CD4-positive, alpha-beta T cell (primary cell): Measurements from ENCODE around the gene PTPRD. TPM values are rescaled to one million over a fixed set of nuclear protein-coding genes. Genes with fewer than 3 reads are reported as not detected.

ENCODE experiments used
- ATAC-seq: fragments of 200-7000 bp; cut with Tn5 transposase; one replicate; pipeline ENCODE4 v1.10.0; 2022; ENCODE audit warnings: mild to moderate bottlenecking; ENCODE audit not compliant: poor library complexity
- CTCF ChIA-PET: fragments of 350-600 bp; sonication (Branson Sonifier 250); formaldehyde crosslinking; loops from one replicate; lab custom pipeline; 2021; ENCODE audit warnings: antibody characterized with exemption, inconsistent platforms; lab: Charles Lee
- POLR2A ChIA-PET: fragments of 350-600 bp; sonication (Branson Sonifier 250); formaldehyde crosslinking; loops from one replicate; lab custom pipeline; 2021; ENCODE audit warnings: antibody characterized with exemption, inconsistent platforms; lab: Charles Lee
- DNase-seq, 14 experiments: peaks; one replicate each; pipeline ENCODE4 v3.0.0-alpha.2; 2013 to 2020; ENCODE audit warnings: mixed read lengths in 2 of 14
- H3K27ac ChIP-seq, 2 donors: one replicate each; pipeline versions ENCODE4 v1.5.1 to v1.7.0; 2013; ENCODE audit warnings: low read length in 2 of 2, low read depth in 1 of 2, mild to moderate bottlenecking in 1 of 2
- H3K27me3 ChIP-seq, 2 experiments: 1 replicate in 1 of 2; 2 replicates in 1 of 2; pipeline versions ENCODE4 v1.6.1 to v1.7.0; 2013; ENCODE audit warnings: low read length in 2 of 2, control low read depth in 1 of 2, mild to moderate bottlenecking in 1 of 2, moderate library complexity in 1 of 2; ENCODE audit not compliant: insufficient read depth in 2 of 2, control insufficient read depth in 1 of 2
- H3K36me3 ChIP-seq: one replicate; pipeline ENCODE4 v1.6.1; 2013; ENCODE audit warnings: low read length, control low read depth; ENCODE audit not compliant: insufficient read depth
- H3K4me1 ChIP-seq: one replicate; pipeline ENCODE4 v1.6.1; 2013; ENCODE audit warnings: low read length, control low read depth; ENCODE audit not compliant: insufficient read depth
- H3K4me3 ChIP-seq: one replicate; pipeline ENCODE4 v1.5.1; 2013; ENCODE audit warnings: mild to moderate bottlenecking, low read length, moderate library complexity
- H3K9me3 ChIP-seq, 2 experiments: 1 replicate in 1 of 2; 2 replicates in 1 of 2; pipeline versions ENCODE4 v1.6.1 to v1.7.0; 2013; ENCODE audit warnings: low read length in 2 of 2, mild to moderate bottlenecking in 2 of 2, control low read depth in 1 of 2, moderate library complexity in 1 of 2; ENCODE audit not compliant: control insufficient read depth in 1 of 2, insufficient read depth in 1 of 2
- H3K27ac Mint-ChIP-seq: one replicate; pipeline ENCODE4 v1.8.0; 2020; ENCODE audit warnings: mixed read lengths
- H3K27me3 Mint-ChIP-seq: one replicate; pipeline ENCODE4 v1.8.0; 2021; ENCODE audit warnings: mixed read lengths
- H3K36me3 Mint-ChIP-seq: one replicate; pipeline ENCODE4 v1.8.0; 2021; ENCODE audit warnings: low read depth, mixed read lengths
- H3K4me1 Mint-ChIP-seq: one replicate; pipeline ENCODE4 v1.8.0; 2021; ENCODE audit warnings: low read depth, mixed read lengths
- H3K4me3 Mint-ChIP-seq: one replicate; pipeline ENCODE4 v1.8.0; 2020; ENCODE audit warnings: mild to moderate bottlenecking, mixed read lengths
- H3K9me3 Mint-ChIP-seq: one replicate; pipeline ENCODE4 v1.8.0; 2020; ENCODE audit warnings: mixed read lengths
- intact Hi-C, 2 experiments: fragments of 100-400 bp; cut with DNase I in 1 of 2; cut with micrococcal nuclease in 1 of 2; formaldehyde crosslinking; loops; one replicate each; pipeline versions ENCODE4 v1.15.1 to v1.9.0; 2023 to 2025; cut with DNase I, micrococcal nuclease
- total RNA-seq, 174 experiments: library from RNA in 2 of 174; stranded (reverse) in 2 of 174; gene quantifications; one replicate each; pipeline ENCODE4 v1.2.3 and lab custom pipeline; 2021 to 2026
- TF ChIP-seq, protein P1 (sequence below): fragments of 200-600 bp; IDR thresholded peaks from one replicate; pipeline ENCODE4 v1.8.0; 2022; ENCODE audit warnings: antibody characterized with exemption, mild to moderate bottlenecking

Gene PTPRD
- total RNA-seq, 2 experiments from 2014 or later, result not detected

DNA sequence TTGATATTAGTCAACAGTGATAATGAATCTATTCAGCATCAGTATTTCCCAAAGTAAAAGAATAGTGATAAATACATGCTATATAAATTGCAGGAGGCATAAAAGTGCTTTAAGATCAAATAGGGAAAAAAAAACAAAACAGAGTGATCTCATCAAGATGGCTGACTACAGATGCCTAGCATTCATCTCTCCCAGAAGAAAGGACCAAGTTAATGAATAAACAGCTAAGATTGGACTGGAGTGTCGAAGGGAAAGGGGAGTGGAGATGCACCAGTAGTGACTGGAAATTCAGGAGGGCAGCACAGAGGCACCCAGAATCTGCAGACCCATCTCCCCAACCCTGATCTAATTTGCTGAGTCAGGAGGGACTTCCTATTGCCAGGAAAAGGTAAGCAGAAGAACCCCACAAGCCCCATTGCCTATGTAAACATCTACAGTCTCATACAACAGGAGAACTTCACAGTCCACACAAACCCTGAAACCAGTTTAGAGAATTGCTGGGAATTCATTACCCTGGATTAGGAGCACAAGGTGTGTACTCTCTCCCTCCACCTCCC, 699.4 kb downstream of the PTPRD start:
- intact Hi-C loops, result no loop called here
- Histone ChIP-seq H3K9me3 (peaks cover 6 to 9% of the 10 kb centered on the region in 2 experiments), H3K27ac (no peak overlapping the region), H3K4me1 (no peaks in the 10 kb centered on the region), H3K36me3 (no peaks in the 10 kb centered on the region), H3K27me3 (no peaks in the 10 kb centered on the region), H3K4me3 (no peak overlapping the region)
- DNase-seq, result no peak
- H3K36me3 Mint-ChIP-seq, result no peaks in the 10 kb centered on the region
- peaks cover 5% of the 10 kb centered on the region for H3K9me3 Mint-ChIP-seq
- no peak overlapping the region for H3K4me3 Mint-ChIP-seq
- POLR2A ChIA-PET, result no interaction called here
- CTCF ChIA-PET, result no interaction called here
- H3K27me3 Mint-ChIP-seq, result no peaks in the 10 kb centered on the region
- H3K27ac Mint-ChIP-seq, result no peak overlapping the region
- H3K4me1 Mint-ChIP-seq, result no peaks in the 10 kb centered on the region
- no peak for ATAC-seq
- TF ChIP-seq, protein P1, sequence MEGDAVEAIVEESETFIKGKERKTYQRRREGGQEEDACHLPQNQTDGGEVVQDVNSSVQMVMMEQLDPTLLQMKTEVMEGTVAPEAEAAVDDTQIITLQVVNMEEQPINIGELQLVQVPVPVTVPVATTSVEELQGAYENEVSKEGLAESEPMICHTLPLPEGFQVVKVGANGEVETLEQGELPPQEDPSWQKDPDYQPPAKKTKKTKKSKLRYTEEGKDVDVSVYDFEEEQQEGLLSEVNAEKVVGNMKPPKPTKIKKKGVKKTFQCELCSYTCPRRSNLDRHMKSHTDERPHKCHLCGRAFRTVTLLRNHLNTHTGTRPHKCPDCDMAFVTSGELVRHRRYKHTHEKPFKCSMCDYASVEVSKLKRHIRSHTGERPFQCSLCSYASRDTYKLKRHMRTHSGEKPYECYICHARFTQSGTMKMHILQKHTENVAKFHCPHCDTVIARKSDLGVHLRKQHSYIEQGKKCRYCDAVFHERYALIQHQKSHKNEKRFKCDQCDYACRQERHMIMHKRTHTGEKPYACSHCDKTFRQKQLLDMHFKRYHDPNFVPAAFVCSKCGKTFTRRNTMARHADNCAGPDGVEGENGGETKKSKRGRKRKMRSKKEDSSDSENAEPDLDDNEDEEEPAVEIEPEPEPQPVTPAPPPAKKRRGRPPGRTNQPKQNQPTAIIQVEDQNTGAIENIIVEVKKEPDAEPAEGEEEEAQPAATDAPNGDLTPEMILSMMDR, result no peak

DNA sequence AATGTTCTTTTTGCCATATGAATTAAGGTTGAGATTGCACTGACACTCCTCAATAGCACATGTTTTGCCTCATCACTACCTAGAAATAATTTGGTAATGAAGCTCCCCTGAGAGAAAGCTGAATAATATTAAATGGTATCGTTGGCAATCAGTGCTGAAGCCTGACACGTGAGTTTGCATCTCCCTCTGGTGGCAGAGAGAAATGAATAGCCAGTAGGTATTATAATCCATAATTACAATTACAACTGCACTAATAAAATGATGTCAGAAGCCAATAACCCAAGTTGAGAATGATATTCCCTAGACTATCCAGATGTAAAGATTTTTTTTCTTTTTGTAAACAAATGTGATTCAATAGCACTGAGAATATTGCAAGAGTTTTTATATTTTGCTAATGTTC, 700.3 kb downstream of the PTPRD start:
- TF ChIP-seq, protein P1, result no peak

DNA sequence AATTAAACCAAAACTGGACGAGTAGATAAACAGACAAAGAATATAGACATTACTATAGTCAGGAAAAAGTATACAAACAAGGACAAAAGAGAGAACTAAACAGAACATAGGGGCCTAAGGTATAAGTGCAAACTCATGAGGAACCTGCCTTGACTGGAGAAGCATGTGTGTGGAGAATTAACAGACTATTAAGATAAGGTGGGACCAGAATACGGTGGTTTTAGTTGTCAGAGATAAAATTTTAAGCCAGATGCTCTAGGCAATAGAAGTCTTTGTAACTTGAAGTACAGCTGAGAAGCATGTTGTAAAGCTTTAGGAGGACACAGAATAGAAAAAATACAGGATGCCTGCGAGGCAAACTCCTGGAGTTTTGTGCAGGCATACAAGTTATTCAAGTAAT, 707.1 kb downstream of the PTPRD start:
- Mint-ChIP-seq H3K4me3 (no peak overlapping the region), H3K27ac (no peak overlapping the region), H3K27me3 (no peaks in the 10 kb centered on the region), H3K9me3 (no peaks in the 10 kb centered on the region), H3K36me3 (no peaks in the 10 kb centered on the region), H3K4me1 (no peaks in the 10 kb centered on the region)
- no peaks in the 10 kb centered on the region for H3K36me3 ChIP-seq
- ATAC-seq (no peak), DNase-seq (no peak)
- H3K27me3 ChIP-seq, result no peaks in the 10 kb centered on the region
- CTCF ChIA-PET, result interaction anchor here (1.1 kb wide), 1 partner anchor 10 kb away, joined by 3 read pairs; no protein-coding TSS in a partner anchor
- no peak overlapping the region for H3K4me3 ChIP-seq
- POLR2A ChIA-PET, result no interaction called here
- no peaks in the 10 kb centered on the region for H3K9me3 ChIP-seq
- TF ChIP-seq, protein P1, result no peak
- H3K27ac ChIP-seq, result no peak overlapping the region
- H3K4me1 ChIP-seq, result no peaks in the 10 kb centered on the region
- intact Hi-C loops, result no loop called here

More for the DNA sequence above, 700.3 kb downstream of the PTPRD start:
- no peaks in the 10 kb centered on the region for H3K27me3 Mint-ChIP-seq
- no peak overlapping the region for H3K27ac ChIP-seq
- no peak overlapping the region for H3K4me3 Mint-ChIP-seq
- intact Hi-C loops, result no loop called here
- ChIA-PET POLR2A (no interaction called here), CTCF (interaction anchor here (0.6 kb wide), 1 partner anchor 9 kb away, joined by 3 read pairs; no protein-coding TSS in a partner anchor)
- H3K36me3 Mint-ChIP-seq, result no peaks in the 10 kb centered on the region
- peaks cover 6 to 9% of the 10 kb centered on the region in 2 experiments for H3K9me3 ChIP-seq
- H3K4me1 ChIP-seq, result no peaks in the 10 kb centered on the region
- H3K36me3 ChIP-seq, result no peaks in the 10 kb centered on the region
- DNase-seq (no peak), ATAC-seq (no peak)
- H3K9me3 Mint-ChIP-seq, result peaks cover 5% of the 10 kb centered on the region
- no peak overlapping the region for H3K27ac Mint-ChIP-seq
- no peaks in the 10 kb centered on the region for H3K4me1 Mint-ChIP-seq
- H3K27me3 ChIP-seq, result no peaks in the 10 kb centered on the region
- H3K4me3 ChIP-seq, result no peak overlapping the region
